Inflammatory macrophage treated with lipopolysaccharide for 4 hours (primary cell): ENCODE measurements around the gene SNU13.
"Not testable (repeated sequence)": the region's sequence is repeated elsewhere in the genome, so short reads cannot be mapped to it uniquely, and the experiment has no call there.

Experiments used
- DNase-seq: peaks from one replicate; pipeline ENCODE4 v3.0.0-alpha.2; 2020

The SNU13 gene

DNA sequence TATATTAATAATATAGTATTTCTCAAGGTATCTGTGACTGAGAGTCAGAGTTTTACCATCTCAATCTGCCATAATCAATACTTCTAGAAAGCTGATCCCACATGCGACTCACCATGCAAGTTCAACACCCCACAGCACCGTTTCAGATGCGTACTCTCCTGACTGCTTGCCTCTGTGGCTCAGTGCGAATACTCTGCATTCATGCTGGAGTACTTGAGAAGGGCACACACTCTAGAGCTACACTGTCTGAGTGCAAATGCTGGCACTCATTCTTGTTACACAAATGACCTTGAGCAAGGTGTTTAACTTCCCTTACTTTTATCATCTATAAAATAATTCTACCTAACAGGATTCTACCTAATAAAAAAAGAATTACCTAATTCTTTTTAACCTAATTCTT is 12.5 kb downstream of the SNU13 start:
- no peak for DNase-seq

DNA sequence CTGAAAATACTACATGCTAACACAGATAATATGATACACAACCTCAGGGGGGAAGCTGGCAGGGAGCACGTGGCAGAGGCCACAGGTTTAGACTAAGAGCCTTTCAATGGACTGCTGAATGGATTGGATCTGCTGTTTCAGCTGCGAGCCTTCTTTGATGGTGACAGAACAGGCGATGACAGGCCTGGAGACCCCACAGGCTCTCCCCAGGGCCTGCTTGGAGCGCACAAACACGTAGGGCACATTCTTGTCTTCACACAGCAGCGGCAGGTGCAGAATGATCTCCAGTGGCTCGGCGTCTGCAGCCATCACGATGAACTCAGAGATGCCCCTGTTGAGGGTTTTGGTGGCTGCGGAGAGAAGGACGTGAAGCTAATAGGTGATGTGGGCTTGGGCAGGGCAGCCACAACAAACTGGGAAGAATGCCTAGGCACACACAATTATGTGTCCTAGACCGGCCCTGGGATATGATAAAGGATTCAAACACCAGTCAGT is 13.8 kb downstream of the SNU13 start:
- DNase-seq = no peak

DNA sequence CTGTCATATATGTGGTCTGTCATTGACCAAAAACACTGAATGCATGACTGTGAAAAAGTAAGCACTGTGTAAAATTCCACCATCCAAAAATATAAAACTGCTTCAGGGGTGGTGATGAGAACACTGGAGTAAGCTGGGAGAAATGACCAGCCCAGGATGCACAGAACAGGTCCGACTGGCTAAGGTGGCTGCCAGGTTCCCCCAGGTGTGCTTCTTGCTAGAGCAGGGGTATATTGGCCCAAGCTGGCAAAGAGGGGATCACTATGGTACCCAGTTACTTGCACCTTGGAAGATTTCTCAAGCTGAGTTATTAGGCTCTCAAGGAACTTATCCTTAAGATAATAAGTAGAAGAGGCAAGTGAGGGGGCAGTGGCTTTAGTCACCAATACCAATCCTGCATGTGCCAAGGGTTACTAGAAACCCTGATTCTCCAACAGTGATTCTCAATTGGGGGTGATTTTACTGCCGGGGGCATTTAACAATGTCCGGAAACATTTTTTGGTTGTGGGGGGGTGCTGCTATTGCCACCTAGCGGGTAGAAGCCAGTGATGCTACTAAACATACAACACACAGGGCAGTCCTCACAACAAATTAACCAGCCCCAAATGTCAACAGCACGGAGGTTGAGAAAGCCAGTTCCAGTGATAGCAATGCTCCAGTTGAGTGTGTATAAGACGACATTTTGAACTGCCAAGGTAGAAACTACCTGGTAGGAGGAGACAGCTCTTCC is 15.7 kb downstream of the SNU13 start:
- DNase-seq = no peak

DNA sequence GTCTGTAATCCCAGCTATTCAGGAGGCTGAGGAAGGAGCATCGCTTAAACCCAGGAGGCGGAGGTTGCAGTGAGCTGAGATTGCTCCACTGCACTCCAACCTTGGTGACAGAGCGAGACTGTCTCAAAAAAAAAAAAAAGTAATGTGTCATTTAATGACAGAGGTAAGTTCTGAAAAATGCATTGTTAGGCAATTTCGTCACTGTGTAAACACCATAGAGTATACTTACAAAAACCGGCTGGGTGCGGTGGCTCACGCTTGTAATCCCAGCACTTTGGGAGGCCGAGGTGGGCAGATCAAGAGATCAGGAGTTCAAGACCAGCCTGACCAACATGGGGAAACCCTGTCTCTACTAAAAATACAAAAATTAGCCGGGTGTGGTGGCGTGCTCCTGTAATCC is 16.6 kb downstream of the SNU13 start:
- DNase-seq = not testable (repeated sequence)

DNA sequence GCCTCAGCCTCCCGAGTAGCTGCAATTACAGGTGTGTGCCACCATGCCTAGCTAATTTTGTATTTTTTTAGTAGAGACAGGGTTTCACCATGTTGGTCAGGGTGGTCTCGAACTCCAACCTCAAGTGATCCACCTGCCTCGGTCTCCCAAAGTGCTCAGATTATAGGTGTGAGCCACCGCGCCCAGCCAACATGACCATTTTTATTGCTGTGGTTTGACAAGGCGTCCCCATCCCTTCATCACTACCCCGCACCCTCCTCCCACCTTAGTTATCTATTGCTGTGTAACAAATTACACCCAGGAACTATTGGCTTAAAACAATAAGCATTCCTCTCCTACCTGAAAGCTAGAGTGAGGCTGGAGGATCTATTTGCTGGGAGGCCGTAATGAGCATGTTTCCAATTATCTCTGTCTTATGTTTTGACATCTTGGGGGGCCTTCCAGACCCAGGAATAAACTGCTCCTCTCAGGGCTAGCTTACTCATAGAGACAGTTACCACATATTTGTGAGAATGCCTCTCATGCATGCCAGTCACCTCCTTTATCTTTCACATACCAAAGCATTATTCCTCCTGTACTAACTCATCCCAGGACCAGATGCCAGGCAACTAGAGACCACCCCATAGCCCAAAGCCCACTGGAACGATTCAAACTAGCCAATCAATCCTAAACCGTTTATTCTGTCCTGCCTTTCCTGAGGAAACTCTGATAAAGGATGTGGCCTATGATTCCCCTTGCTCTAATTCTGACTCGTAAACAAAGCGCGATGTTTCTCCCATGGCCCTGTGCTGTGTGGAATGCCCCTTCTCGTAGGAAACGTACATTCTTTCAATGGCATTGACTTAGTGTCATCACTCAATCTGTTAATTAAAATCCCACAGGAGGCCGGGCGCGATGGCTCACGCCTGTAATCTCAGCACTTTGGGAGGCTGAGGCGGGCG is 19.4 kb downstream of the SNU13 start:
- no peak for DNase-seq

DNA sequence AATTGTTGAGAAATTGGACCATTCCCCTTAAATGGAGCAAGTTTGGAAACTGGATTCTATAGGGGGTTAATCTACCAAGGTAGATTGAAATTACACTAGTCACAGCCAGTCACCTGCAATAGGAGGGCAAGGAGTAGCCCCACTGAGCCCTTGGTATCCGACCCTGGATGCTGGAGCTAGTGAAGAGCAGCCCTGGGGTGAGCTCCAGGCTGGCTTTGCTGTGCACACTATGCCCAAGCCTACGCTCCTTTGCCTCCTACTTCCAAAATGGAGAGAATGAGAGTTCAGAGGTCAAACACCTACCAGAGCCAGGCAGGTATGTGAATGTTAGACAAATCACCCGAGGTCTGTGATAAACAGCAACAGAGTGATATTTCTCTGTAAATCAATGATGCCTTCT is 23.7 kb downstream of the SNU13 start:
- no peak for DNase-seq

DNA sequence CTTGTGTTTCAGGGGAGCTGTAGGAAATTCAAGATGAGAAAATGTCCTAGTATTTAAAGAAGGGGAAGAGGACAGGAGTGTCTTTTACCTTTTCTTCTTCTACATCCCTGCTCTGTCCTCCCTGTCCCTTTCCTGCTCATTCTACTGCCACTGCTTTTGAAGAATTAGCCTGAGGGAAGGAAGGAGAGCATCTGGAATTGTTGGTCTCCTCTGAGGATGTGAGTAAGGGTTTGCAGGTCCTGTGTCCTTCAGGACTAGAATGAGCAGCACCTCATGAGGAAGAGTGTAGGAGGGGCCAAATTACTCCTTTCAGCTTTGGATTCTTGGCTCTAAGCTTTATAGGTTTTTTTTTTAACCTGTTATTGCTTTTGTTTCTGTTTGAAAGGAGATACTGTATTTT is 24.2 kb downstream of the SNU13 start:
- DNase-seq = no peak

DNA sequence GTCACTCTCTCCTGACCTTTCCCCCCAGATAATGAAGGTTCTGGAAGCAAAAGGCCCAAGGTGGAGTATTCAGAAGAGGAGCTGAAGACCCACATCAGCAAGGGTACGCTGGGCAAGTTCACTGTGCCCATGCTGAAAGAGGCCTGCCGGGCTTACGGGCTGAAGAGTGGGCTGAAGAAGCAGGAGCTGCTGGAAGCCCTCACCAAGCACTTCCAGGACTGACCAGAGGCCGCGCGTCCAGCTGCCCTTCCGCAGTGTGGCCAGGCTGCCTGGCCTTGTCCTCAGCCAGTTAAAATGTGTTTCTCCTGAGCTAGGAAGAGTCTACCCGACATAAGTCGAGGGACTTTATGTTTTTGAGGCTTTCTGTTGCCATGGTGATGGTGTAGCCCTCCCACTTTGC is 25.1 kb downstream of the SNU13 start:
- not testable (repeated sequence) for DNase-seq

DNA sequence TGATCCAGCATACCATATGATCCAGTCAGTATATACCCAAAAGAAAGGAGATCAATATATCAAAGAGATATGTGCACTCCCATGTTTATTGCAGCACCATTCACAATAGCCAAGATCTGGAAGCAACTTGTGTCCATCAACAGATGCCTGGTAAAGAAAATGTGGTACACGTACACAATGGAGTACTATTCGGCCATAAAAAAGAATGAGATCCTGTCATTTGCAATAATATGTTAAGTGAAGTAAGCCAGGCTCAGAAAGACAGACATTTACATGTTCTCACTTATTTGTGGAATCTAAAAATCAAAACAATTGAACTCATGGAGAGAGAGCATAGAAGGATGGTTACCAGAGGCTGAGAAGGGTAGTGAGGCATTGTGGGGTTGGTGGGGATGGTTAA is 27.0 kb downstream of the SNU13 start:
- DNase-seq = no peak

DNA sequence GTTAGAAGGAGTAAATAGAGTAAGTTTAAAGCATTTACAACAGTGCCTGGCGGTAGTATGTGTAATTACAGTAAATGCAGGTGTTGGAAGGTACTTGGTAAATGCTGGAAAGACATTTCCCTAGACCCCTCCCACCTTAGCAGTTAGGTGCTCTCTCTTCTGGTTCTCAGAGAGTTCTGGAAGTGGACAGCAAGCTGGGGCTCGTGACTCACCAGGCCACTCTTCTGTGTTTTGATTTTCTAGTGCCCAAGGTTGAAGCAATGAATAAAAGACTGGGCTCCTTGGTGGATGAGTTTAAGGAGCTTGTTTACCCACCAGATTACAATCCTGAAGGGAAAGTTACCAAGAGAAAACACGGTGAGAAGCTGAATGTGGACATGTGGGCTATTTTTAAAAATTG is 27.6 kb downstream of the SNU13 start:
- DNase-seq = no peak

DNA sequence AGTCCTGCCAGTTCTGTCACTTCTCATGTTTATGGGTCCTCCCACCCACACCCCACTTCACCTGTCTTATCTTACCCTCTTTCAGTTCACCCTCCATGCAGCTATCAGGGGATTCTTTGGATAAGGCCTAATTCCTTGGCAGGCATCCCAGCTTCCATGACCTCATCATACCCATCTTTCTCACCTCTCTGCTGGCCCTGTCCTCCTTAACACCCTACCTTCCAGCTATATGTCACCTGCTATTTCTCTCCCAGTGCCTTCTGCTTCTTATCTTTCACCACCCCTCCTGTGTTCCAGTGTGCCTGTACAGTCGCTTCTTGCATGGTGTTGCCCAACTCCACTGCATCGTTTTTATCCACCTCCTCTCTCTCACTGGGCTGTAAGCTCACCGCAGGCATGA is 28.3 kb downstream of the SNU13 start:
- DNase-seq = no peak

DNA sequence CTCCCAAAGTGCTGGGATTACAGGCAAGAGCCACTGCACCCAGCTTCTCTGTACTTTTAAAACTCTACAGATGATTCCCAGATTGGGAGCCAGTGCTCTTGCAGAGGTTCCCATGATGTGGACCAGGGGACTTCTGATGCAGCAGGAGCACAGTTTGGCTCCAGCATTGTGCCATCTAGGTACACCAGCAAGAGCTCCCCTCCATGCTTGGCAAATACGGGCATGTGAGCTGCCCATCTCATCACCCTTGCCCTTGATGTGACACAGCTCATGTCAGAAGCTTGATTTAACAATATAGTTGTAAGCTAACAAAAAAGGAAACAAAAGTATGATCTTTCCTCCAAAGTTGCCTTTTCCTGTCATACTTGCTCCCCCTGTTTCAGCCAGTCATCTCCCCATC is 28.7 kb downstream of the SNU13 start:
- no peak for DNase-seq

DNA sequence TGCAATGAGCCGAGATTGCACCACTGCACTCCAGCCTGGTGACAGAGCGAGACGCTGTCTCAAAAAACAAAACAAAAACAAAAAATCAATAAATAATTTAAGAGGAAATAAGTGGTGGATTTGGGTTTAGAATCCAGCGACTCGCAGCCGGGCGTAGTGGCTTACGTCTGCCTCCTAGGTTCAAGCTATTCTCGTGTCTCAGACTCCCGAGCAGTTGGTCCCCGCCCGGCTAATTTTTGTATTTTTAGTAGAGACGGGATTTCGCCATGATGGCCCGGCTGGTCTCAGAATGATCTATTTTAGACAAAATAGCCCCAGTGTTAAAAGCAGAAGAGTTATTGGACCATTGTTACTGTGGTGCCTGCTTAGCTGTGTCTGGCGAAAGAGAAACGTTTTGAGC is 29.8 kb downstream of the SNU13 start:
- DNase-seq = no peak

DNA sequence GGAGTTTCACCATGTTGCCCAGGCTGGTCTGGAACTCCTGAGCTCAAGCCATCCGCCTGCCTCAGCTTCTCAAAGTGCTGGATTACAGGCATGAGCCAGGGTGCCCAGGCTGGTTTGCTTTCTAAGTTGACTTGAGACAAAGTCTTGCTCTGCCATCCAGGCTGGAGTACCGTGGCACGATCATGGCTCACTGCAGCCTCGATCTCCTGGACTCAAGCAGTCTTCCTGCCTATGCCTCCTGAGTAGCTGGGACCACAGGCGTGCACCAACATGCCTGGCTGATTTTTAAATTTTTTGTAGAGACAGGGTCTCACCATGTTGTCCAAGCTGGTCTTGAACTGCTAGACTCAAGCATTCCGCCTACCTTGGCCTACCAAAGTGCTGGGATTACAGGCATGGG is 31.0 kb downstream of the SNU13 start:
- no peak for DNase-seq

DNA sequence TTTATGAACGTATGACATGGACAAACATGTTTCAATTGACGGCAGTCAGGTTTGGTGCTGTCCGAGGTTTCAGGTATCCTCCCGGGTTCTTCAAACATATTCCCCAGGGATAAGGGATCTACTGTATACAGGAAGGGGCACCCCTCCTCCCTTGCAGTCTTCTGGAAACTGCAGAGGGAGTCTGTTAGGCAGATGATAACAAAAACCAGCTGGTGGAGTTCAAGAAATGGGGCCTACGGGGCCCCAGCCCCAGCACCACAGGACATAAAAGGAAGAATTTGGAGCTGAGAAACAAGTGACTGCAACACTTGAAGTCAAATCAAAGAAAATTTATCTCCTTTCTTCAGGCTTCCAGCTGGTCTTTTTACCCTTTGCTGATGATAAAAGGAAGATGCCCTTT is 32.1 kb downstream of the SNU13 start:
- no peak for DNase-seq

DNA sequence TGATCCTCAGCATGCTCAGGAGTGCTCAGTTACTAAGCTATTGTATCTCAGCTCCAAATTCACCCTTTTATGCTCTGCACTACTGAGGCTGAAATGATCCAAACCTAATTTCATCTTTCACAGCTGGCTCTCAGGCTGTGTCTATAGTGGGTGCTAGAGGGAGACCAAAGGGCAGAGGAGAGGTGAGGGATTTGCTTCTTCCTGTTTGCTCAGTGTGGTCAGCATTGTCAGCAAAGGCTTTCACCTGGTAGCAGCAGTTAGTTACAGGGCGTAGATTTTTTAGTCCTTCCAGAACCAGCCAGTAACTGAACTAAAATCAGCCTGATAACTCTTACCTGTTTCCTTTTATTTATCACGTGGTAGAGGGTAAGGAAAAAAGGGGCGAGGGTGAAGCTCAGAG is 34.3 kb downstream of the SNU13 start:
- DNase-seq = no peak

DNA sequence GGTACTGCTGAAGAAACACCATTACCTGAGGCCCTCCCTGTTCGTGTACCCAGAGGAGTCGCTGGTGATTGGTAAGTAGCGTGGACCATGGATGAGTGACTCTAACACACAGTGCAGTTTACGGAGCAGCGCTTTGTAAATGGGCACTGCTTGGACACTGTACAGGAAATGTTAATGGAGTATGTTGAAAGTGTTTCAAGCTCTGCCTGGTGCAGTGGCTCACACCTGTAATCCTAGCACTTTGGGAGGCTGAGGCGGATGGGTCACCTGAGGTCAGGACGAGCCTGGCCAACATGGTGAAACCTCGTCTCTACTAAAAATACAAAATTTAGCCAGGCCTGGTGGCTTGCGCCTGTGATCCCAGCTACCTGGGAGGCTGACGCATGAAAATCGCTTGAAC is 37.8 kb downstream of the SNU13 start:
- DNase-seq = no peak

DNA sequence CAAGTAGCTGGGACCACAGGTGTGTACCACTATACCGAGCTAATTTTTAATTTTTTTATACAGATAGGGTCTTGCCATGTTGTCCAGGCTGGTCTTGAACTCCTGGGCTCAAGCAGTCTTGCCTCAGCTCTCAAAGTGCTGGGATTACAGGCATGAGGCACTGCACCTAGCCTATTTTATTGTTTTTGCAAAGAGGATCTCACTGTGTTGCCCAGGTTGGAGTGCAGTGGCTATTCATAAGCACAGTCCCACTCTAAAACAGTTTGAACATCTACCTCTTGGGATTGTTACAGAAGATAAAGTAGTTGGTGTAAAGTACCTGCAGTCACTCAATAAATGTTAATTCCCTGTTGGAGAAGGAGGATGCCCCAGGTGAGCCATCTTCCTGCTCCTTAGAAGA is 38.4 kb downstream of the SNU13 start:
- DNase-seq = no peak

DNA sequence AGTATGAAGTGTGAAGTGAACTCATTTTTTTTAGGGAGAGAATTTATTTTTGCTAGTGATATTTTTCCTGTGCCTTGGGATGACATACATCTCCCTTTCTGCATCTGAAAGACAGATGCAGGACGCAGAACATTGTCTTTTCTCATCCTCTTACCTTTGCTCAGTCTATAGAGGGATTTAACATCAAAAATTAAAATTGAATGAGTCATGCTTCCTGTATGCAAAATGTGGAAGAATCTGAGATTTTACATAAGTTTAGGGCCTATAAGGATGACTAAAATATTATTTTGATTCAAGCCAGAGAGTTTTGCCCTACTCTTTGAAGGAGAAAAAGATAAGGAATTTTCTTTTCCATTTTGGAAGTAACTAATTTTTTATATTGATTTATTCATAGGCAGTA is 40.2 kb downstream of the SNU13 start:
- DNase-seq = no peak

DNA sequence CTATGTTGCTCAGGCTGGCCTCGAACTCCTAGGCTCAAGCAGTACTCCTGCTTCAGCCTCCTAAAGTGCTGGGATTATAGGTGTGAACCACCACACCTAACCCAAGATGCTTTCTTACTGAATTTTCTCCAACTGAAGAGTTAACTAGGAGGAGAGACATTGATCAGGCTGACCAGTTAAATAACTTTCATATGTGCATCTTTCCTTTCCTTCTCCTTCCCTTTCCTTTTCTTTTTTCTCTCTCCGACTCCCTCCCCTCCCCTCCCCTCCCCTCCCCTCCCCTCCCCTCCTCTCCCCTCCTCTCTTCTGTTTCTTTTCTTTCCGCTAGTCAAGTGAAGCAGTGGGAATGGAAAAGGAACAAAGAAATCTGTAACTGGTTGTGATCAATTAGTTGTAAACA is 40.9 kb downstream of the SNU13 start:
- DNase-seq = no peak

DNA sequence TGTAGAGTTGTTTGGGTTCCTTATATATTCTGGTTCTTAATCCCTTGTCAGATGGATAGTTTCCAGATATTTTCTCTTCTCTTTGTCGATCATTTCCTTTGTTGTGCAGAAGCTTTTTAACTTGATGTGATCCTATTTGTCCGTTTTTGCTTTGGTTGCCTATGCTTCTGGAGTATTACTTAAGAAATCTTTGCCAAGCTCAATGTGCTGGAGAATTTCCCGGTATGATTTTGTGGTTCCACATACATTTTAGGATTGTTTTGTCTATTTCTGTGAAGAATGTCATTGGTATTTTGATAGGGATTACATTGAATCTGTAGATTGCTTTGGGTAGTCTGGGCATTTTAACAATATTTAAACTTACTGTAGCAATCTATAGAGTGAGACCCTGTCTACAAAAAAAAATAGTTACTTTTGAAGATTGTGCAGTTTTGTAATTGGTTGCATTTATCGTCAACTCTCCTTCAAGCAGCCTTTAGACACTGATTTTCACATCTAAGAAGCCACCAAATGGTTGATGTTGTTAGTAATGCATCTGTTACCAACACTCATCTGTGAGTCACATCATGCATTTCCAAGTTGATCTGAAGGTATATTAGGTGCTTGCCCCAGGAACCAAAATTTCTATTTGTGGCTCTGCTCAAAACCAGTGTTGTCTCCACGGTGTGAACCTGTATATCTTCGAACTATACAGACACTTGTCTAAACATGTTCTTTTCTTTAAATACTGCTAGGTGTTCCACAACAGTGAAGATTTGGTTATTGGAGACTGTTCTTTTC is 46.1 kb downstream of the SNU13 start:
- no peak for DNase-seq

DNA sequence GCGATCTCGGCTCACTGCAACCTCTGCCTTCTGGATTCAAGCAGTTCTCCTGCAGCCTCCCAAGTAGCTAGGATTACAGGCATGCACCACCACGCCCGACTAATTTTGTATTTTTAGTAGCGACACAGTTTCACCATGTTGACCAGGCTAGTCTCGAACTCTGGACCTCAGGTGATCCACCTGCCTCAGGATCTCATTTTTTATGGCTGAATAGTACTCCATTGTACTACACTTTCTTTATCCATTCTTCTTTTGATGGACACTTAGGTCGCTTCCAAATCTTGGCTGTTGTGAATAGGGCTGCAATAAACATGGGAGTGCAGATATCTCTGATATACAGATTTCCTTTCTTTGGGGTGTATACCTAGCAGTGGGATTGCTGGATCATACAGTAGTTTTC is 46.8 kb downstream of the SNU13 start:
- no peak for DNase-seq

DNA sequence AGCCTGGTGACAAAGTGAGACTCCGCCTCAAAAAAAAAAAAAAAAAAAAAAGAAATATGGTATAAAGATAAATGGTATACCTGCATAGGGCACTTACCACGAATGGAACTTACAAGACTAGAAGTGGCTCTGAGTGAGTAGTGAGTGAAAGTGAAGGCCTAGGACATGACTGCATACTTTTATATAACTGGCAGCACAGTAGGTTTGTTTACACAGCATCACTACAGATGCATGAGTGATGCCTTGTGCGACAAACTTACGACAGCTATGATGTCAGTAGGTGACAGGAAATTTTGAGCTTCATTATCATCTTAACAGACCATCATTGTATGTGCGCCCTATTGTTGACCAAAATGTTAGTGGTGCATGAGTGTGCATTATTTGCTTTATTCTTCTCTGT is 49.9 kb downstream of the SNU13 start:
- DNase-seq = no peak
